ENCODE measurements around the gene CTIF. TPM values are rescaled to one million over a fixed set of nuclear protein-coding genes. Genes with fewer than 3 reads are reported as not detected.

CTIF gene
- total RNA-seq, 1 experiment from 2014 or later = 26.5 TPM

GRCh38 chr18:48623468-48624235 lies 84.8 kb downstream of the CTIF start:
- no peak overlapping the region for H3K4me3 ChIP-seq (ENCODE audit: low read depth in 2 of 2, low read length in 2 of 2)
- in situ Hi-C loops (cut with HindIII; ENCODE audit: low pct_unique_long_range_greater_than_20kb, low sequenced_read_pairs) = no loop called here
- intact Hi-C loops (cut with micrococcal nuclease; ENCODE audit: unreplicated experiment) = no loop called here
- no peaks in the 10 kb centered on the region for H3K27me3 ChIP-seq (ENCODE audit: control insufficient read depth, insufficient read depth, low read length)
- TF ChIP-seq REST (IDR thresholded peaks at IDR 0.05; ENCODE audit: insufficient read depth in 1 of 2, low read depth in 2 of 2, low read length in 1 of 2) (no peak), SIN3A (IDR thresholded peaks at IDR 0.05; ENCODE audit: borderline replicate concordance, insufficient read depth, low read depth, low read length) (no peak), POLR2AphosphoS5 (IDR thresholded peaks at IDR 0.05; ENCODE audit: low read depth, low read length) (no peak), CTCF (IDR thresholded peaks at IDR 0.05) (no peak), TCF7L2 (IDR thresholded peaks at IDR 0.05; ENCODE audit: low read depth, low read length) (no peak)
- POLR2A ChIA-PET = no interaction called here
- no peaks in the 10 kb centered on the region for H3K36me3 ChIP-seq (ENCODE audit: control insufficient read depth, insufficient read depth, low read length)
- CTCF ChIA-PET = interaction anchor here (1.1 kb wide), 1 partner anchor 16 kb away, joined by 4 read pairs; no protein-coding TSS in a partner anchor
- DNase-seq (ENCODE audit: low read depth, low spot score) (no peak), ATAC-seq (no peak)
- H3K4me1 ChIP-seq (ENCODE audit: control insufficient read depth, insufficient read depth, low read length) = no peaks in the 10 kb centered on the region
- no peak overlapping the region for H3K27ac ChIP-seq (ENCODE audit: low read length)
- no peaks in the 10 kb centered on the region for H3K9me3 ChIP-seq (ENCODE audit: control insufficient read depth, insufficient read depth, low read depth, low read length)
- no TSS peak for BruUV-seq (replicated peaks)

- no peaks in the 10 kb centered on the region for H3K4me1 ChIP-seq (ENCODE audit: control insufficient read depth, insufficient read depth, low read length)
- CTCF ChIA-PET = no interaction called here
- no TSS peak for BruUV-seq (replicated peaks)
- in situ Hi-C loops (cut with HindIII; ENCODE audit: low pct_unique_long_range_greater_than_20kb, low sequenced_read_pairs) (no loop called here), intact Hi-C loops (cut with micrococcal nuclease; ENCODE audit: unreplicated experiment) (no loop called here)
- ATAC-seq (no peak), DNase-seq (ENCODE audit: low read depth, low spot score) (no peak)
- no peaks in the 10 kb centered on the region for H3K27me3 ChIP-seq (ENCODE audit: control insufficient read depth, insufficient read depth, low read length)
- no peak overlapping the region for H3K4me3 ChIP-seq (ENCODE audit: low read depth in 2 of 2, low read length in 2 of 2)
- POLR2A ChIA-PET = no interaction called here
- H3K36me3 ChIP-seq (ENCODE audit: control insufficient read depth, insufficient read depth, low read length) = no peaks in the 10 kb centered on the region
- no peaks in the 10 kb centered on the region for H3K9me3 ChIP-seq (ENCODE audit: control insufficient read depth, insufficient read depth, low read depth, low read length)
- TF ChIP-seq POLR2AphosphoS5 (IDR thresholded peaks at IDR 0.05; ENCODE audit: low read depth, low read length) = no peak
- TF ChIP-seq TCF7L2 (IDR thresholded peaks at IDR 0.05; ENCODE audit: low read depth, low read length) = no peak
- TF ChIP-seq CTCF (IDR thresholded peaks at IDR 0.05) = no peak
- no peak for TF ChIP-seq REST (IDR thresholded peaks at IDR 0.05; ENCODE audit: insufficient read depth in 1 of 2, low read depth in 2 of 2, low read length in 1 of 2)
- TF ChIP-seq SIN3A (IDR thresholded peaks at IDR 0.05; ENCODE audit: borderline replicate concordance, insufficient read depth, low read depth, low read length) = no peak
- no peak overlapping the region for H3K27ac ChIP-seq (ENCODE audit: low read length)
Measured at GRCh38 chr18:48624856-48625255, 86.0 kb downstream of the CTIF start.
